Stimulated activated CD8-positive, alpha-beta memory T cell treated with anti-CD3 and anti-CD28 coated beads, Interleukin-7, amount 100 ng/mL, for 1 hour (primary cell): ENCODE data around the gene HACD2.
"Not testable (repeated sequence)": the region's sequence is repeated elsewhere in the genome, so short reads cannot be mapped to it uniquely, and the experiment has no call there.

Experiments used
- DNase-seq, 2 donors: peaks; one replicate each; pipeline ENCODE4 v3.0.0-alpha.2; 2020; ENCODE audit warnings: low read depth in 2 of 2

HACD2 gene

GRCh38 chr3:123611674-123612073, 26.8 kb upstream of the HACD2 start:
- DNase-seq: not testable (repeated sequence)

GRCh38 chr3:123611082-123611481, 26.2 kb upstream of the HACD2 start:
- DNase-seq: no peak

GRCh38 chr3:123610331-123610730, 25.5 kb upstream of the HACD2 start:
- no peak for DNase-seq

- no peak for DNase-seq
These were observed 24.2 kb upstream of the HACD2 start for GRCh38 chr3:123609063-123609462.

- DNase-seq: no peak
These were observed 23.5 kb upstream of the HACD2 start for GRCh38 chr3:123608263-123608937.

- no peak for DNase-seq
These were observed 21.7 kb upstream of the HACD2 start for GRCh38 chr3:123606527-123606926.

- DNase-seq: no peak
These were observed 21.0 kb upstream of the HACD2 start for GRCh38 chr3:123605789-123606234.

- DNase-seq: not testable (repeated sequence)
These were observed 18.3 kb upstream of the HACD2 start for GRCh38 chr3:123603153-123603552.

- DNase-seq: no peak
These were observed 17.5 kb upstream of the HACD2 start for GRCh38 chr3:123602325-123602724.

GRCh38 chr3:123600863-123601262, 16.0 kb upstream of the HACD2 start:
- not testable (repeated sequence) for DNase-seq

GRCh38 chr3:123597561-123597960, 12.7 kb upstream of the HACD2 start:
- no peak for DNase-seq

- DNase-seq: no peak
These were observed 10.7 kb upstream of the HACD2 start for GRCh38 chr3:123595396-123596180.

- no peak for DNase-seq
These were observed 8.5 kb upstream of the HACD2 start for GRCh38 chr3:123593381-123593780.

GRCh38 chr3:123590685-123591450, 6.0 kb upstream of the HACD2 start:
- no peak for DNase-seq

- no peak for DNase-seq
These were observed 2.5 kb upstream of the HACD2 start for GRCh38 chr3:123587401-123587800.

- DNase-seq: no peak
These were observed 2.1 kb upstream of the HACD2 start for GRCh38 chr3:123586968-123587367.

GRCh38 chr3:123586131-123586530, 1.3 kb upstream of the HACD2 start:
- DNase-seq: no peak

GRCh38 chr3:123584284-123584987, 417 bp downstream of the HACD2 start:
- DNase-seq: peak in 1 of 2 donors; percentile 9

- DNase-seq: no peak
These were observed 1.3 kb downstream of the HACD2 start for GRCh38 chr3:123583561-123583960.

- DNase-seq: no peak
These were observed 2.5 kb downstream of the HACD2 start for GRCh38 chr3:123582315-123582714.

GRCh38 chr3:123576122-123576521, 8.7 kb downstream of the HACD2 start:
- DNase-seq: no peak

GRCh38 chr3:123571973-123572365, 12.9 kb downstream of the HACD2 start:
- DNase-seq: no peak
